GM08714 (cell line): ENCODE data around the gene HOXB3.

Experiments
- H3K4me3 ChIP-seq: fragments of 200-500 bp; sonication (Bioruptor generic); 2 replicates; pipeline ENCODE4 v1.5.1; 2014; ENCODE audit warnings: mild to moderate bottlenecking, low read length, inconsistent platforms
- ZNF274 ChIP-seq: IDR thresholded peaks from 2 replicates; pipeline ENCODE4 v1.6.1; 2012; ENCODE audit warnings: mild to moderate bottlenecking, low read depth, low read length

Gene HOXB3

GRCh38 chr17:48628649-48629410 lies 38.8 kb upstream of the HOXB3 start:
- no peak for TF ChIP-seq ZNF274
- H3K4me3 ChIP-seq = no peak overlapping the region

GRCh38 chr17:48627623-48628521 lies 37.8 kb upstream of the HOXB3 start:
- TF ChIP-seq ZNF274 = no peak
- H3K4me3 ChIP-seq = no peak overlapping the region

- H3K4me3 ChIP-seq = no peak overlapping the region
Observed at GRCh38 chr17:48627118-48627597, 37.1 kb upstream of the HOXB3 start.

GRCh38 chr17:48626245-48627117 lies 36.4 kb upstream of the HOXB3 start, which contains the start of gene HOXB9:
TSS of gene HOXB9 (minus strand) at chr17:48626358. CDS start at chr17:48626269, 89 bp downstream.
- no peak for TF ChIP-seq ZNF274
- H3K4me3 ChIP-seq = peak within 1 kb of the TSS; percentile 54

More at GRCh38 chr17:48627118-48627597, 37.1 kb upstream of the HOXB3 start:
- no peak for TF ChIP-seq ZNF274

- peak overlapping the region; percentile 54 for H3K4me3 ChIP-seq
- no peak for TF ChIP-seq ZNF274
Observed at GRCh38 chr17:48625495-48626244, 35.6 kb upstream of the HOXB3 start.

- TF ChIP-seq ZNF274 = no peak
- H3K4me3 ChIP-seq = peak overlapping the region; percentile 54
Observed at GRCh38 chr17:48624544-48625494, 34.8 kb upstream of the HOXB3 start.

- H3K4me3 ChIP-seq = no peak overlapping the region
- TF ChIP-seq ZNF274 = no peak
Observed at GRCh38 chr17:48624118-48624517, 34.1 kb upstream of the HOXB3 start.

GRCh38 chr17:48623583-48623982 lies 33.5 kb upstream of the HOXB3 start:
- no peak for TF ChIP-seq ZNF274

GRCh38 chr17:48622857-48623256 lies 32.8 kb upstream of the HOXB3 start:
- H3K4me3 ChIP-seq = no peak overlapping the region
- TF ChIP-seq ZNF274 = no peak

More at GRCh38 chr17:48623583-48623982, 33.5 kb upstream of the HOXB3 start:
- no peak overlapping the region for H3K4me3 ChIP-seq

- no peak for TF ChIP-seq ZNF274
- no peak overlapping the region for H3K4me3 ChIP-seq
Observed at GRCh38 chr17:48621410-48622392, 31.7 kb upstream of the HOXB3 start.
